ENCODE measurements around the gene AVPR2.

The AVPR2 gene

DNA sequence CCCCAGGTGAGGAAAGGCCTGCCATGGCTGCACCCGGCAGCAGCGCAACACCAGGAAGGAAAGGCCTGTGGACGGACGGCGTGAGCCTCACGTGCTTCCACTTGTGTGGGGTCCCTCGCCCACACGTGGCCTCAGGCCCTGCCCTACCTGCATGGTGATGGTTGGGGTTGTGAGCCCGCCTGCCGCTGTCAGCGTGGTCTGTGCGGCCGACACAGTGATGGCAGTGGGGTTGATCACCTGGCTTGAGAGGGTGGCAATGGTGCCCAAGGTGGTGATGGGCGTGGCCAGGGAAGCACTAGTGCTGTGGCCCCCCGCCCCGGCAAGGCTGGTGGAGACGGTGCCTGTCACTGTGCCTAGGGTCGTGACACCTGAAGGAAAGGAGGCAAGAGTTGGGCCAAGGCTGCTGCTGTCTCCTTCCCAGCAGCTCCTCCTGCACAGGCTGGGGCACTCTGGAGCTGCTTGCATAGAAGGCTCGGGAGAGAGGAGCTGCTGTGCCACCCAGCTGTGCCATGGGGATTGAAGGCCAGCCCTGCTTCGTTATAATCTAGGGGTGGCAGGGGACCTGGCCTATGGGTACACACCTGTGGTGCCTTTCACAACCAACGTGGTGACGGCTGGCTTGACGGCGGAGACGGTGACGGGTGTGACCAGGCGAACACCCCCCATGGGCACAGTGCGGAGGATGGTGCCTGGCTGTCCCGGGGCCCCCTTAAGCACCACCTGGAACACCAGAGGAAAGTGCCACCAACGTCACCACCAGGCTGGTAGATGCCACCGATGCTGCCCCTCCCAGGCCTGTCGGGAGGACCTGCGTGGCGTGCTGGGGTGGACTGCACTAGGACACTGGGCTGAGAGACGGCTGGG lies 51.8 kb downstream of the AVPR2 start:
- Mint-ChIP-seq H3K4me3 (no peak overlapping the region), H3K36me3 (peaks cover 14 to 51% of the 10 kb centered on the region in 2 donors), H3K27me3 (no peaks in the 10 kb centered on the region), H3K9me3 (no peaks in the 10 kb centered on the region), H3K4me1 (peaks cover 6 to 10% of the 10 kb centered on the region in 2 donors), H3K27ac (peak overlapping the region; percentile 51)
- ATAC-seq (replicated peaks) (no peak), DNase-seq (no peak)

All from stimulated activated naive B cell treated with anti-CD40 and anti-IgM and Interleukin-4, amounts not matched to agents 10 μg/mL and 1 μg/mL and 100 μg/mL, for 72 hours (primary cell).